H9 (cell line): ENCODE data around the gene WRAP53. TPM values are rescaled to one million over a fixed set of nuclear protein-coding genes. Genes with fewer than 3 reads are reported as not detected.

Experiments
- DNase-seq: peaks from one replicate; pipeline ENCODE4 v3.0.0-alpha.2; 2017
- H2AFZ ChIP-seq: one replicate; pipeline ENCODE4 v1.6.1; 2013; ENCODE audit warnings: mild to moderate bottlenecking, low read length, control low read depth, moderate library complexity
- H2AK5ac ChIP-seq: 2 replicates; pipeline ENCODE4 v1.6.1; 2013; ENCODE audit warnings: low read length, control low read depth, mixed read lengths; ENCODE audit not compliant: insufficient read length
- H2BK120ac ChIP-seq: one replicate; pipeline ENCODE4 v1.6.1; 2013; ENCODE audit warnings: low read depth, mild to moderate bottlenecking, low read length, control low read depth, inconsistent platforms; ENCODE audit not compliant: poor library complexity, severe bottlenecking
- H2BK12ac ChIP-seq: 2 replicates; pipeline ENCODE4 v1.6.1; 2013; ENCODE audit warnings: low read length, control low read depth, mixed read lengths, low read depth; ENCODE audit not compliant: insufficient read length
- H2BK15ac ChIP-seq: 2 replicates; pipeline ENCODE4 v1.6.1; 2013; ENCODE audit warnings: low read depth, low read length, control low read depth
- H2BK20ac ChIP-seq: one replicate; pipeline ENCODE4 v1.6.1; 2013; ENCODE audit warnings: low read depth, mild to moderate bottlenecking, low read length, control low read depth, inconsistent platforms; ENCODE audit not compliant: poor library complexity, severe bottlenecking
- H2BK5ac ChIP-seq: 2 replicates; pipeline ENCODE4 v1.6.1; 2013; ENCODE audit warnings: low read length, control low read depth, mixed read lengths; ENCODE audit not compliant: insufficient read length
- H3K14ac ChIP-seq: 2 replicates; pipeline ENCODE4 v1.6.1; 2013; ENCODE audit warnings: low read length, control low read depth; ENCODE audit not compliant: insufficient read depth
- H3K18ac ChIP-seq: 2 replicates; pipeline ENCODE4 v1.6.1; 2013; ENCODE audit warnings: low read depth, mild to moderate bottlenecking, mixed read lengths, low read length, control low read depth; ENCODE audit not compliant: insufficient read length
- H3K23ac ChIP-seq: 2 replicates; pipeline ENCODE4 v1.6.1; 2013; ENCODE audit warnings: low read length, control low read depth, mixed read lengths, low read depth; ENCODE audit not compliant: insufficient read length
- H3K23me2 ChIP-seq: 2 replicates; pipeline ENCODE4 v1.6.1; 2013; ENCODE audit warnings: low read depth, mild to moderate bottlenecking, mixed read lengths, low read length, control low read depth; ENCODE audit not compliant: insufficient read length, poor library complexity, severe bottlenecking
- H3K27ac ChIP-seq: 2 replicates; pipeline ENCODE4 v1.5.1; 2013; ENCODE audit warnings: low read length, control low read depth, mixed read lengths, low read depth; ENCODE audit not compliant: insufficient read length
- H3K27me3 ChIP-seq: 2 replicates; pipeline ENCODE4 v1.6.1; 2013; ENCODE audit warnings: low read length, control low read depth, inconsistent platforms; ENCODE audit not compliant: insufficient read depth
- H3K4ac ChIP-seq: 2 replicates; pipeline ENCODE4 v1.6.1; 2013; ENCODE audit warnings: low read depth, mild to moderate bottlenecking, control low read depth, inconsistent platforms, low read length, moderate library complexity
- H3K4me1 ChIP-seq: 2 replicates; pipeline ENCODE4 v1.6.1; 2013; ENCODE audit warnings: low read length, control low read depth, inconsistent platforms; ENCODE audit not compliant: insufficient read depth
- H3K4me2 ChIP-seq: 2 replicates; pipeline ENCODE4 v1.6.1; 2013; ENCODE audit warnings: low read length, control low read depth, mixed read lengths; ENCODE audit not compliant: insufficient read length, insufficient read depth
- H3K56ac ChIP-seq: 2 replicates; pipeline ENCODE4 v1.6.1; 2013; ENCODE audit warnings: low read depth, mild to moderate bottlenecking, mixed read lengths, low read length, control low read depth; ENCODE audit not compliant: insufficient read length
- H3K79me1 ChIP-seq: 2 replicates; pipeline ENCODE4 v1.6.1; 2013; ENCODE audit warnings: low read depth, mild to moderate bottlenecking, moderate library complexity, low read length, control low read depth, inconsistent platforms; ENCODE audit not compliant: insufficient read depth, poor library complexity, severe bottlenecking
- H3K79me2 ChIP-seq: 2 replicates; pipeline ENCODE4 v1.6.1; 2013; ENCODE audit warnings: low read length, control low read depth, inconsistent platforms; ENCODE audit not compliant: insufficient read depth
- H3K9ac ChIP-seq: 2 replicates; pipeline ENCODE4 v1.6.1; 2013; ENCODE audit warnings: low read length, control low read depth, mixed read lengths; ENCODE audit not compliant: insufficient read length; ENCODE audit errors: extremely low read depth
- H3K9me3 ChIP-seq: one replicate; pipeline ENCODE4 v1.6.1; 2013; ENCODE audit warnings: low read depth, low read length, inconsistent platforms; ENCODE audit not compliant: control insufficient read depth
- H3T11ph ChIP-seq: one replicate; pipeline ENCODE4 v1.6.1; 2013; ENCODE audit warnings: mild to moderate bottlenecking, low read length, control low read depth, inconsistent platforms
- H4K20me1 ChIP-seq: one replicate; pipeline ENCODE4 v1.6.1; 2013; ENCODE audit not compliant: control insufficient read depth, insufficient read length, insufficient read depth
- H4K5ac ChIP-seq: 2 replicates; pipeline ENCODE4 v1.6.1; 2013; ENCODE audit warnings: low read depth, mild to moderate bottlenecking, mixed read lengths, low read length, control low read depth; ENCODE audit not compliant: insufficient read length
- H4K8ac ChIP-seq: replicated peaks from 2 replicates; pipeline ENCODE4 v1.6.1; 2013; ENCODE audit warnings: low read length, control low read depth, mixed read lengths, low read depth; ENCODE audit not compliant: insufficient read length
- H4K91ac ChIP-seq: 2 replicates; pipeline ENCODE4 v1.6.1; 2013; ENCODE audit warnings: low read depth, mild to moderate bottlenecking, moderate library complexity, mixed read lengths, low read length, control low read depth; ENCODE audit not compliant: insufficient read length
- H3K27ac Mint-ChIP-seq, 3 experiments: 2 replicates in 2 of 3; 3 replicates in 1 of 3; pipeline ENCODE4 v1.8.0; 2020 to 2021; ENCODE audit warnings: mixed read lengths in 3 of 3, mild to moderate bottlenecking in 1 of 3, moderate library complexity in 1 of 3
- H3K27me3 Mint-ChIP-seq: 2 replicates; pipeline ENCODE4 v1.8.0; 2021; ENCODE audit warnings: low read depth, mild to moderate bottlenecking, moderate library complexity, mixed read lengths
- H3K36me3 Mint-ChIP-seq, 3 experiments: 2 replicates in 2 of 3; 3 replicates in 1 of 3; pipeline ENCODE4 v1.8.0; 2020 to 2021; ENCODE audit warnings: low read depth in 3 of 3, mixed read lengths in 3 of 3; ENCODE audit not compliant: insufficient read depth in 1 of 3
- H3K4me1 Mint-ChIP-seq, 2 experiments: 2 replicates each; pipeline ENCODE4 v1.8.0; 2020; ENCODE audit warnings: mixed read lengths in 2 of 2
- H3K4me3 Mint-ChIP-seq, 2 experiments: 2 replicates in 1 of 2; 3 replicates in 1 of 2; pipeline ENCODE4 v1.8.0; 2020 to 2021; ENCODE audit warnings: mild to moderate bottlenecking in 2 of 2, mixed read lengths in 2 of 2, moderate library complexity in 1 of 2
- H3K9me3 Mint-ChIP-seq, 2 experiments: 2 replicates in 1 of 2; 3 replicates in 1 of 2; pipeline ENCODE4 v1.8.0; 2020; ENCODE audit warnings: mild to moderate bottlenecking in 2 of 2, mixed read lengths in 2 of 2, moderate library complexity in 1 of 2
- WGBS: extraction: QIAGEN DNeasy Blood & Tissue Kit; methylation state at CpG from one replicate; pipeline ENCODE4 v1.1.7; 2013; ENCODE audit warnings: missing lambda C conversion rate, low lambda C conversion rate, mixed read lengths; ENCODE audit not compliant: insufficient read length; ENCODE audit errors: extremely low coverage; 5-methylcytosine and 5-hydroxymethylcytosine counted together
- total RNA-seq: library from RNA; stranded (reverse); gene quantifications from 2 replicates; pipeline ENCODE4 v1.2.1, GENCODE V29; 2021
- TF ChIP-seq, protein P1 (sequence below): fragments of 200-600 bp; sonication (generic); conservative IDR thresholded peaks from 3 replicates; pipeline ENCODE4 v1.8.0; 2021; ENCODE audit warnings: antibody characterized with exemption, mild to moderate bottlenecking

Gene WRAP53
- total RNA-seq, 1 experiment from 2014 or later = 27.0 TPM

DNA sequence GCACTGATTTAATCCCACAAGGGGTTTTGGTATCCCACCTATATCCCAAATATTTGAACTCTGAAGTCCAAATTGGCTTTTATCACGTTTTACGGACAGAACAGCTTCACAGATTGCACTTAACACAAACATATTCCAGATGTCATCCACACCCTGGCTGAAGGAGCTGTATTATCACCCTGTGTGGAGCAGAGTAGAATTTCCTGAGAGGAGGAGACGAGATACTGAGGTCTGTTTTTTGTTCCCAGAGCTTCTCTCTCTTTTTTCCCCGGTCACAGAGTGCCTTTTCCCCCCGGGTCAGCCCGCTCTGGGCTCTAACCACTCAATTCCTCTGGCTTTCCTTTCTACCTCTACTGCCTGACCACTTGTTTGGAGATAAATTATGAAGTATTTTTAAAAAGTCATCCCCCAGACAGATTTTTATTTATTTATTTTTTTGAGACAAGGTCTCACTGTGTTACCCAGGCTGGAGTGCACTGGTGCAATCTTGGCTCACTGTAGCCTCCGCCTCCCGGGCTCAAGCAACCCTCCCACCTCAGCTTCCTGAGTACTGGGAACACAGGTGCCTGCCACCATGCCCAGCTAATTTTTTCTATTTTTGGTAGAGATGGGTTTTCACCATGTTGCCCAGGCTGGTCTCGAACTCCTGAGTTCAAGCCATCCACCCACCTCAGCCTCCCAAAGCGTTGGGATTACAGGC is 59.9 kb downstream of the WRAP53 start:
- Histone ChIP-seq H3K27ac (no peak overlapping the region), H2BK5ac (no peak overlapping the region), H2BK15ac (no peak overlapping the region), H4K20me1 (no peaks in the 10 kb centered on the region), H3K14ac (no peak overlapping the region), H3K18ac (no peak overlapping the region), H3K23me2 (no peaks in the 10 kb centered on the region), H3K4me2 (no peak overlapping the region), H3K23ac (no peak overlapping the region), H3K9me3 (no peaks in the 10 kb centered on the region), H4K8ac (no peak overlapping the region), H3K4ac (no peak overlapping the region), H2BK120ac (no peak overlapping the region), H3K79me2 (no peaks in the 10 kb centered on the region), H4K91ac (no peak overlapping the region), H2BK12ac (no peak overlapping the region), H3K4me1 (no peaks in the 10 kb centered on the region), H2AK5ac (no peak overlapping the region), H2BK20ac (no peak overlapping the region), H2AFZ (no peak overlapping the region), H4K5ac (no peak overlapping the region), H3K27me3 (no peaks in the 10 kb centered on the region), H3K9ac (no peak overlapping the region), H3T11ph (no peak overlapping the region), H3K56ac (no peak overlapping the region), H3K79me1 (no peaks in the 10 kb centered on the region)
- no peak for DNase-seq
- Mint-ChIP-seq H3K36me3 (no peaks in the 10 kb centered on the region), H3K27ac (no peak overlapping the region), H3K27me3 (no peaks in the 10 kb centered on the region; the same call in 1 of the 2 replicates), H3K4me3 (no peak overlapping the region), H3K9me3 (no peaks in the 10 kb centered on the region), H3K4me1 (peaks cover 0 to 4% of the 10 kb centered on the region in 2 experiments; a peak in 2 of 4 replicates)
- no CpG with 5 or more reads among the region's 10 CpGs for WGBS
- TF ChIP-seq, protein P1, sequence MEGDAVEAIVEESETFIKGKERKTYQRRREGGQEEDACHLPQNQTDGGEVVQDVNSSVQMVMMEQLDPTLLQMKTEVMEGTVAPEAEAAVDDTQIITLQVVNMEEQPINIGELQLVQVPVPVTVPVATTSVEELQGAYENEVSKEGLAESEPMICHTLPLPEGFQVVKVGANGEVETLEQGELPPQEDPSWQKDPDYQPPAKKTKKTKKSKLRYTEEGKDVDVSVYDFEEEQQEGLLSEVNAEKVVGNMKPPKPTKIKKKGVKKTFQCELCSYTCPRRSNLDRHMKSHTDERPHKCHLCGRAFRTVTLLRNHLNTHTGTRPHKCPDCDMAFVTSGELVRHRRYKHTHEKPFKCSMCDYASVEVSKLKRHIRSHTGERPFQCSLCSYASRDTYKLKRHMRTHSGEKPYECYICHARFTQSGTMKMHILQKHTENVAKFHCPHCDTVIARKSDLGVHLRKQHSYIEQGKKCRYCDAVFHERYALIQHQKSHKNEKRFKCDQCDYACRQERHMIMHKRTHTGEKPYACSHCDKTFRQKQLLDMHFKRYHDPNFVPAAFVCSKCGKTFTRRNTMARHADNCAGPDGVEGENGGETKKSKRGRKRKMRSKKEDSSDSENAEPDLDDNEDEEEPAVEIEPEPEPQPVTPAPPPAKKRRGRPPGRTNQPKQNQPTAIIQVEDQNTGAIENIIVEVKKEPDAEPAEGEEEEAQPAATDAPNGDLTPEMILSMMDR = no peak
